GM15510 (cell line): Measurements from ENCODE around the gene AGBL4.

Experiments
- POLR2A ChIP-seq: IDR thresholded peaks from 3 replicates; pipeline ENCODE4 v1.6.1; 2011; ENCODE audit warnings: borderline replicate concordance; ENCODE audit not compliant: insufficient read length; ENCODE audit errors: extremely low read depth

Gene AGBL4

DNA sequence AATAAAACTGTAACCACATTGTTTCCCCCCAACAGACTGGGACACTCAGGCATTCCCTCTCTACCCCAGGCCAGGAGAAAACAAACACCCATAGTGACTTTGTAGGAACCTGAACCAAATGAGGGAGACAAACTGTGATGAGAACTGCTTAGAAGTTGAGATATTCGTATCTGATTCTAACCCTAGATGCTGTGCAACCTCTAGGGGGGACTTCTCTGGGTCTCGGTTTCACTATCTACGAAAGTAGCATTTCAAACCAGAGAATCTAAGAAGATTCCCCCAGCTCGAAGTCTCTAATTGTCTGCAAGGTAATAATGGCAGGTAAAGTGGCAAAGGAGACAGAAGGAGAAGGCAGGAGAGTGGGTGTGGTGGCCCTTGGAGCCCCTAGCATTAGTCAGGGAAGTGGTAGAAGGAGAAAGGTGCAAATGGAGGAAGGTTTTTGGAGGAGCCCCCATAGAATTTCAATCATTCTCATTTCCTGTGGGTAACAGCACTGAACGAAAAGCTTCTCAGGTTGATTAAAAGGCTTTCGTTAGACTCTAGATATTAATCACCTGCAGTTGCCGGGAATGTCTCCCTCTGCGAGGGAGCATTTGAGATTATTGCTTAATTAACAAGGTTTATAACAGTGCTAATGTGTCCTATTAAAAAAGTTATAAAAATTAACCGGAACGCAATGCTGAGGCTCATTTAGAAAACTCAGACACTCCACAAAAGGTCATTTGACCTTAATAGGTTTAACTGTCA is 1293.4 kb downstream of the AGBL4 start:
- TF ChIP-seq POLR2A = no peak

GRCh38 chr1:48728584-48728983 is 1295.2 kb downstream of the AGBL4 start:
- no peak for TF ChIP-seq POLR2A

- no peak for TF ChIP-seq POLR2A
These were observed 1297.1 kb downstream of the AGBL4 start for GRCh38 chr1:48726557-48727215.

DNA sequence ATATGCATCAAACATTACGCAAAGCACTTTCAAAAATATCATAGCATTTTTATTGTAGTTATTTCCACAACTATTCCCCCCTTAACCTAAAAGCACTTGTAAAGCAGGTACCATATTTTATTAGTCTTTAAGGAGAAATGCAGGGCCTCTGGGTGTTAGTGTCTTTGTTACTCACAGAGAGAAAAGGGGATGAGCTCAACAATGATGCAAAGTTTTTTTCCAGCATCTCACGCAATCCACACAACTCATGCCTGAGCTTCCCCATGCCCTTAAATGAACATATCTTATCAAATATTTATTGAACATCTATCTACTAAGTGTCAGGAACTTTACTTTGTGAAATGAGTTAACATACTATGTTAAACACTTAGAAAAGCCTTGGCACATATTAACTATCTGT is 1297.6 kb downstream of the AGBL4 start:
- TF ChIP-seq POLR2A = no peak

DNA sequence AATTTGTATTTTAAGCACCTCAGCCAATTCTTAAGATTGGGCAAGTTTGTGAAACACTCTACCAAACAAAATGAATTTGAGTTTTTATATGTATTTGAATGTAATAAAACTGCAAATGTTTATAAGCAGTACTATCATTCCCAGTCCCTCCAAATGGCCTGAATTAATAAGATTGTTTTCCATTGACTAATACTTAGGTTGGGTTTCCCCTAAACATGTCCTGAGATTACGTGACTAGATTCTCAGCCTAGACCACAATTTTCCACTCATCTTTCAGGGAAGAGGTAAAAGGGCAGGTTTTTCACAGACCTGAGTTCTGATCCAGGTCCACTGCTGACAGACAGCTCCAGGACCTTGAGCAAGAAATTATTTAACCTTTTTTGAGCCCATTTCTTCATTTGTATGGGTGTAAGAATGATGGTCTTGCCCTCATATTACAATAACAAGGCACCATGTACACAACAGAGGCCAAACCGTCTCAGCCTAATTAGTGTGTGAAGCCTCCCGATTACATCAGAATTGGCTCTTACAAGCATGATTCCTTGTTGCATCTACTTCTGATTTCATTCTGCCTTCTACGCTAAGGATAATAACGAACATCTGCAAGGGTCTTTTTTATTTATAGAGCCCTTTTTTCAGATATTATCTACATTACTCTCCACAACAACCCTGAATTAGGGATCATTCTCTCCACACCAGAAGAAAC is 1298.3 kb downstream of the AGBL4 start:
- TF ChIP-seq POLR2A = no peak

- TF ChIP-seq POLR2A = no peak
These were observed 1302.8 kb downstream of the AGBL4 start for GRCh38 chr1:48720929-48721328.

- TF ChIP-seq POLR2A = no peak
These were observed 1305.0 kb downstream of the AGBL4 start for GRCh38 chr1:48718705-48719104.

- no peak for TF ChIP-seq POLR2A
These were observed 1305.6 kb downstream of the AGBL4 start for GRCh38 chr1:48718116-48718630.

DNA sequence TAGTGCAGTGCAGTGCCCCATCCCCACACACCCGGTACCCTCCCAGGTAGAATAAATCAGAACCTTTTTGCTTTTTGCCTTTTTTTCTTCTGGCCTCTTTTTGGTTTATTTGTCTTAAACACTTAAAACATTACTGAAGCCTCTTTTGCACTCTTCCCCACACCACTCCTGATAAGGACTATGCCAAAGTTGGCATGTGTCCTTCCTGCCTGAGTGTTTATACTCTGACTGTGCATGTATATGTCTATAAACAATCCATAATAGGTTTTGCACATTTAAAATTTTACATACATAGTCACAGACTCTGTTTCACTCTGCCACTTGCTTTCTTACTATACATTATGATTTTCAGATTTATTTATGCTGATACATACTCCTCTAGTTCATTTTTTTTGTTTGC is 1306.7 kb downstream of the AGBL4 start:
- no peak for TF ChIP-seq POLR2A

- no peak for TF ChIP-seq POLR2A
These were observed 1307.8 kb downstream of the AGBL4 start for GRCh38 chr1:48715921-48716320.

GRCh38 chr1:48710915-48711314 is 1312.8 kb downstream of the AGBL4 start:
- no peak for TF ChIP-seq POLR2A

- TF ChIP-seq POLR2A = no peak
These were observed 1313.4 kb downstream of the AGBL4 start for GRCh38 chr1:48710318-48710717.

DNA sequence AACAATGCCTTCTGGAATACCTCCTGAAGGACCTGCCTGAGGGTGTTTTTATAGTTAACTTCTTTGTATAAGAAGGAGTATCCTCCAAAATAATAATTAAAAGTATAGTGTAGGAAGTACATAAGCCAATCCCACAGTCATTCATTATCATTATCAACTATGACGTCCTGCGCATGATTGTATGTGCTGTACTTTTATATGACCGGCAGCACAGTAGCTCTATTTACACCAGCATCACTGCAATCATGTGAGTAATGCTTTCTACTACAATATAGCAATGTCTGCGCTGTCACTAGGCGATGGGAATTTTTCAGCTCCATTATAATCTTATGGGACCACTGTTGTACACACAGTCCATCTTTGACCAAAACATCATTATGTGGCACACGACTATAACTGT is 1319.0 kb downstream of the AGBL4 start:
- TF ChIP-seq POLR2A = no peak

- no peak for TF ChIP-seq POLR2A
These were observed 1322.3 kb downstream of the AGBL4 start for GRCh38 chr1:48701445-48701844.

DNA sequence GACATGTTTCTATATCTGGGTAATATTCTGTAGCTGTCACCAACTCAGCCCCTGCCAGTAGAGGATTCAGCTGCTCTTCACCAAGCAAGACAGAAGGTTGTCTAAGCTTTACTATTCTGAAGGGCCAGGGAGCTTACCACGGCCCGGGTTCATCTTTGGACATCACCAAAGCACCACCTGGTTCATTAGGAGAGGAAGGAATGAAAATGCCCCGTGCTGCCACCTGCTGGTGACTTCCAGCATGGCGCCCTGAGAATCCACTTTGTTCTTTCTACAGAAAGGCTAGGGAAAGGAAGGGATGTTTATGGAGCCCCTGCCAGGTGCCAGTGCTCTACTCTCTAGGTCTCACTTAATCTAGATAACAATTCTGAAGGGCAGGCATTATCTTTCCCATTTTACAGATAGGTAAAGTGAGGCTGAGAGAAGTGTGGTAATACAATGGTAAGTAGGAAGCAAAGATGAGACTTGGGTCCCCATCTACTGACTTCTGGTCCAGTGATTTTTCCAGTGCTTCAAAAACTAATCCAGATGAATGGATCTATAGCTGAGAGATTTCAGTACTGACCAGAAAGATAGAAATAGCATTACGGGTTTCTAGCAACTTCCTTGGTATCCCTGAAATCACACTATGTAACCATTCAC is 1326.6 kb downstream of the AGBL4 start:
- no peak for TF ChIP-seq POLR2A
